Peyer's patch (tissue), 4 donors: Measurements from ENCODE around the gene RPS25.

Source experiments
- POLR2A ChIP-seq, 2 donors: fragments of 450-650 bp; IDR thresholded peaks; one replicate each; pipeline ENCODE4 v1.5.1; 2017; ENCODE audit warnings: antibody characterized with exemption in 2 of 2, mild to moderate bottlenecking in 2 of 2, moderate library complexity in 2 of 2
- TF ChIP-seq, protein P1 (sequence below), 6 experiments: fragments of 450-650 bp in 4 of 6; fragments of 200-600 bp in 2 of 6; sonication (generic) in 1 of 6; IDR thresholded peaks; one replicate each; pipeline ENCODE4 v1.5.1; 2017 to 2019; ENCODE audit warnings: antibody characterized with exemption in 6 of 6, mild to moderate bottlenecking in 3 of 6, moderate library complexity in 1 of 6

DNA sequence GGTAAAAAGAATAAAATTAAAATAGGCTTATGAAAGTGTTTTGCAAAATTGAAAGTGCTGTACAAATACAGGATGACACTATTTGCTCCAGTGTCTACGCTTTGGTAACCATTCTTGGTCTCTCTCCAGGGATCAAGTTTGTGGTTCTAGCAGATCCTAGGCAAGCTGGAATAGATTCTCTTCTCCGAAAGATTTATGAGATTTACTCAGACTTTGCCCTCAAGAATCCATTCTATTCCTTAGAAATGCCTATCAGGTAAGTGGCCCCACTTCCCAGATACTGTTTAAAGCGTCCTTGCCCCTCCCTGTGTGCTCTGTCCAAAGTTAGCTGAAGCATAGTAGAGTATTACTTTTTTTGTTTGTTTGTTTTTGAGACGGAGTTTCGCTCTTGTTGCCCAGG, 3.5 kb upstream of the RPS25 start:
- TF ChIP-seq, protein P1, sequence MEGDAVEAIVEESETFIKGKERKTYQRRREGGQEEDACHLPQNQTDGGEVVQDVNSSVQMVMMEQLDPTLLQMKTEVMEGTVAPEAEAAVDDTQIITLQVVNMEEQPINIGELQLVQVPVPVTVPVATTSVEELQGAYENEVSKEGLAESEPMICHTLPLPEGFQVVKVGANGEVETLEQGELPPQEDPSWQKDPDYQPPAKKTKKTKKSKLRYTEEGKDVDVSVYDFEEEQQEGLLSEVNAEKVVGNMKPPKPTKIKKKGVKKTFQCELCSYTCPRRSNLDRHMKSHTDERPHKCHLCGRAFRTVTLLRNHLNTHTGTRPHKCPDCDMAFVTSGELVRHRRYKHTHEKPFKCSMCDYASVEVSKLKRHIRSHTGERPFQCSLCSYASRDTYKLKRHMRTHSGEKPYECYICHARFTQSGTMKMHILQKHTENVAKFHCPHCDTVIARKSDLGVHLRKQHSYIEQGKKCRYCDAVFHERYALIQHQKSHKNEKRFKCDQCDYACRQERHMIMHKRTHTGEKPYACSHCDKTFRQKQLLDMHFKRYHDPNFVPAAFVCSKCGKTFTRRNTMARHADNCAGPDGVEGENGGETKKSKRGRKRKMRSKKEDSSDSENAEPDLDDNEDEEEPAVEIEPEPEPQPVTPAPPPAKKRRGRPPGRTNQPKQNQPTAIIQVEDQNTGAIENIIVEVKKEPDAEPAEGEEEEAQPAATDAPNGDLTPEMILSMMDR (IDR thresholded peaks at IDR 0.05) = no peak
- no peak for TF ChIP-seq POLR2A (IDR thresholded peaks at IDR 0.05)
